Measurements from ENCODE around the gene AXDND1.
"Not testable (repeated sequence)": the region's sequence is repeated elsewhere in the genome, so short reads cannot be mapped to it uniquely, and the experiment has no call there.

AXDND1 gene

GRCh38 chr1:179465661-179466060 lies 99.9 kb downstream of the AXDND1 start:
- DNase-seq (ENCODE audit: low read depth) = not testable (repeated sequence)

GRCh38 chr1:179474713-179475112 lies 108.9 kb downstream of the AXDND1 start:
- no peak for DNase-seq (ENCODE audit: low read depth)

- no peak for DNase-seq (ENCODE audit: low read depth)
These were observed 110.7 kb downstream of the AXDND1 start for GRCh38 chr1:179476484-179476883.

GRCh38 chr1:179478370-179478769 lies 112.6 kb downstream of the AXDND1 start:
- DNase-seq (ENCODE audit: low read depth) = no peak

- DNase-seq (ENCODE audit: low read depth) = no peak
These were observed 124.8 kb downstream of the AXDND1 start for GRCh38 chr1:179490611-179491010.

GRCh38 chr1:179493323-179493722 lies 127.6 kb downstream of the AXDND1 start:
- DNase-seq (ENCODE audit: low read depth) = no peak

GRCh38 chr1:179506199-179506598 lies 140.4 kb downstream of the AXDND1 start:
- no peak for DNase-seq (ENCODE audit: low read depth)

GRCh38 chr1:179509384-179509783 lies 143.6 kb downstream of the AXDND1 start:
- no peak for DNase-seq (ENCODE audit: low read depth)

GRCh38 chr1:179510038-179510437 lies 144.3 kb downstream of the AXDND1 start:
- DNase-seq (ENCODE audit: low read depth) = no peak

- no peak for DNase-seq (ENCODE audit: low read depth)
These were observed 151.4 kb downstream of the AXDND1 start for GRCh38 chr1:179516976-179517705.

GRCh38 chr1:179518544-179518943 lies 152.8 kb downstream of the AXDND1 start:
- not testable (repeated sequence) for DNase-seq (ENCODE audit: low read depth)

- DNase-seq (ENCODE audit: low read depth) = no peak
These were observed 163.9 kb downstream of the AXDND1 start for GRCh38 chr1:179529482-179530195.

GRCh38 chr1:179530352-179530751 lies 164.6 kb downstream of the AXDND1 start:
- DNase-seq (ENCODE audit: low read depth) = no peak

- no peak for DNase-seq (ENCODE audit: low read depth)
These were observed 176.0 kb downstream of the AXDND1 start for GRCh38 chr1:179541774-179542173.

- DNase-seq (ENCODE audit: low read depth) = no peak
These were observed 179.6 kb downstream of the AXDND1 start for GRCh38 chr1:179545321-179545720.

- DNase-seq (ENCODE audit: low read depth) = no peak
These were observed 181.3 kb downstream of the AXDND1 start for GRCh38 chr1:179547021-179547535.

GRCh38 chr1:179548666-179549367 lies 183.0 kb downstream of the AXDND1 start:
- no peak for DNase-seq (ENCODE audit: low read depth)

GRCh38 chr1:179549368-179549700 lies 183.6 kb downstream of the AXDND1 start:
- no peak for DNase-seq (ENCODE audit: low read depth)

GRCh38 chr1:179550746-179551682 lies 185.2 kb downstream of the AXDND1 start:
- DNase-seq (ENCODE audit: low read depth) = no peak

GRCh38 chr1:179554427-179554826 lies 188.7 kb downstream of the AXDND1 start:
- no peak for DNase-seq (ENCODE audit: low read depth)

- DNase-seq (ENCODE audit: low read depth) = no peak
These were observed 192.3 kb downstream of the AXDND1 start for GRCh38 chr1:179558078-179558477.
